ENCODE data around the gene CRYZL1.

The CRYZL1 gene

DNA sequence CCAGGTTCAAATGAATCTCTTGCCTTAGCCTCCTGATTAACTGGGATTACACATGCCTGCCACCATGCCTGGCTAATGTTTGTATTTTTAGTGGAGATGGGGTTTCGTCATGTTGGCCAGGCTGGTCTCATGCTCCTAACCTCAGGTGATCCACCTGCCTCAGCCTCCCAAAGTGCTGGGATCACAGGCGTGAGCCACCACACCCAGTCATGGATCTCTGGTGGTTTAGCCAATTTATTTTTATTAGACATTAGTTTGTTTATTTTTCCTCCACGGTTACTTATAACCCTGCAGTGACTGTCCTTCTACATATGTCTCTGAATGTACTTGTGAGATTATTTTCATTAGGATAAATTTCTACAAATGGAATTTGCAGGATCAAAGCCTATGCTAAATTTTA, 6.0 kb upstream of the CRYZL1 start:
- TF ChIP-seq, protein P1, sequence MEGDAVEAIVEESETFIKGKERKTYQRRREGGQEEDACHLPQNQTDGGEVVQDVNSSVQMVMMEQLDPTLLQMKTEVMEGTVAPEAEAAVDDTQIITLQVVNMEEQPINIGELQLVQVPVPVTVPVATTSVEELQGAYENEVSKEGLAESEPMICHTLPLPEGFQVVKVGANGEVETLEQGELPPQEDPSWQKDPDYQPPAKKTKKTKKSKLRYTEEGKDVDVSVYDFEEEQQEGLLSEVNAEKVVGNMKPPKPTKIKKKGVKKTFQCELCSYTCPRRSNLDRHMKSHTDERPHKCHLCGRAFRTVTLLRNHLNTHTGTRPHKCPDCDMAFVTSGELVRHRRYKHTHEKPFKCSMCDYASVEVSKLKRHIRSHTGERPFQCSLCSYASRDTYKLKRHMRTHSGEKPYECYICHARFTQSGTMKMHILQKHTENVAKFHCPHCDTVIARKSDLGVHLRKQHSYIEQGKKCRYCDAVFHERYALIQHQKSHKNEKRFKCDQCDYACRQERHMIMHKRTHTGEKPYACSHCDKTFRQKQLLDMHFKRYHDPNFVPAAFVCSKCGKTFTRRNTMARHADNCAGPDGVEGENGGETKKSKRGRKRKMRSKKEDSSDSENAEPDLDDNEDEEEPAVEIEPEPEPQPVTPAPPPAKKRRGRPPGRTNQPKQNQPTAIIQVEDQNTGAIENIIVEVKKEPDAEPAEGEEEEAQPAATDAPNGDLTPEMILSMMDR (IDR thresholded peaks at IDR 0.05; ENCODE audit: insufficient read depth, low read depth, low read length, missing control alignments) = no peak
- no peak for DNase-seq (ENCODE audit: low read depth)
- no peak overlapping the region for H3K4me3 ChIP-seq (ENCODE audit: low read length)

DNA sequence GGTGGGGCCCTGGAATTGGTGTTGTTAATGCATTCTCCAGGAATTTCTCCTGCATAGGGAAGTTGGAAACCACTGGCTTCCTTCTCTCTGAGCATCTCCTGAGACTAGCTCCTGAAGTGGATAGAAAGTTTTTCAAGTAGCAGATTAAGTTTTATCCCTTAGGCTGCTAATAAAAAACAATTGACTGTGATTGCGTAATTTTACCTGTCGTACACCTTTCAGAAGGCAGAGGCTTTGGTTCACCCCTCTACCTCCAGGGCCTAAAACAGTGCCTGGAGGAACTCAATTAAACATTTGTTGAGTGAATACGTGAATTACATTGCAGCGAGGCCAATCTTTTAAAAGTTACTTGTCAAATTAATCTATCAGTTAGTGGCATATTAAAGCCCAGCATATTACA, 4.2 kb upstream of the CRYZL1 start:
- H3K4me3 ChIP-seq (ENCODE audit: low read length) = no peak overlapping the region
- TF ChIP-seq, protein P1 (IDR thresholded peaks at IDR 0.05; ENCODE audit: insufficient read depth, low read depth, low read length, missing control alignments) = no peak
- peak; percentile 19 for DNase-seq (ENCODE audit: low read depth)

DNA sequence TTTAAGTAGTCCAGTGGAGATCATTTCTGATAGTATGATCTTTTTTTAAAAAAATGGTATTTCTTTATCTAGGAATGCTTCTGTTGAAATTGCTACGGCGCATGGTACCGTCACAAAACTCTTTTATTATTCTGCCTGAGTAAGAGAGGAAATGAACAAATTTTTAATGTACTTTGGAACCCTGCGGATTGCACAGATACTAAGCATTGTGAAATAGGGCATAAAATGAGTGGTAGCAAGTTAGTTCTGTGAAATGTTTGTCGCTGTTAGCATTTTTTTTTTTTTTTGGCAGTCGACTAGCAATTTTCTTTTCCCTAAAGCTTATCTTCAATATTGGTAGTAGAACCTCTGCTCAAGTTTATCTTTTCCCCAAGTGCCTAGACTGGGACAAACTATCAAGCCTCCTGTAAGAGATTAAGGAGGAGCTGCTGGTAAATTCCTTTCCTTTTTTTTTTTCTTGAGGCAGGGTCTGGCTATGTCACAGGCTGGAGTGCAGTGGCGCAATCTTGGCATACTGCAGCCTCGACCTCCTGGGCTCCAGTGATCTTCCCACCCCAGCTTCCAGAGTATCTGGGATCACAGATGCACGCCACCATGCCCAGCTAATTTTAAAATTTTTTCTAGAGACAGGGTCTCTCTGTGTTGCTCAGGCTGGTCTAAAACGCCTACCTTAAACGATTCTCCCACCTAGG, 3.0 kb upstream of the CRYZL1 start:
- peak; percentile 25 for DNase-seq (ENCODE audit: low read depth)
- H3K4me3 ChIP-seq (ENCODE audit: low read length) = no peak overlapping the region
- TF ChIP-seq, protein P1 (IDR thresholded peaks at IDR 0.05; ENCODE audit: insufficient read depth, low read depth, low read length, missing control alignments) = no peak

DNA sequence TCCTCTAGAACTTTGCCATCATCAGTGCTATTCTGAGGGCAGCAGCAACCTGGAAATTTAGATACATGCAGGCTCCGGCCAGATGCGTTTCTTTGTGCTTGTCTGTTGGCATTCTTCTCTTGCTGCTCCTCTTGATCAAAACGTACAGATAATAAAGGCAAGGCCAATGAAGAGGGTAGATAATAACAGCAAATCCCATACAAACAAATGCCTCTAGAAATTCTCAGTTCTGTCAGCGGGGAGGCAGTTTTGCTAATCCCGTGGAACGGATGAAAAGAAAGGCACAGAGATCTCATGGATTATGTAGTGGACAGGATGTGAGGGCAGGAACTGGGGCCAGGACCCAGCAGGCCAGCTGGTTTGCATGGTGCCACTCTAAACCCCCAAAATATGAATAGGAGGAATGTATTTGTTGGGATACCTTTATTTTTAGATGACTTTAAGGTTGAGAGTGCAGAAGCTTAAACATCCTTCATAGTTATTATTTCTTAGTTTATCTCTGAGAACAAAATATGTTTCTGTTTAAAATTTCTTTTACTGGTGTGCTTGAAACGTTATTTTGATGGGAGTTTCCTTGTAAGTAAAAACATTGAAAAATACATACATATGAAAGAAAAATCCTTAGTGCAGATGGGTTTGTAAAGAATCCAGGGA, 2.2 kb upstream of the CRYZL1 start:
- TF ChIP-seq, protein P1 (IDR thresholded peaks at IDR 0.05; ENCODE audit: insufficient read depth, low read depth, low read length, missing control alignments) = no peak
- no peak for DNase-seq (ENCODE audit: low read depth)
- H3K4me3 ChIP-seq (ENCODE audit: low read length) = peak overlapping the region; percentile 97

DNA sequence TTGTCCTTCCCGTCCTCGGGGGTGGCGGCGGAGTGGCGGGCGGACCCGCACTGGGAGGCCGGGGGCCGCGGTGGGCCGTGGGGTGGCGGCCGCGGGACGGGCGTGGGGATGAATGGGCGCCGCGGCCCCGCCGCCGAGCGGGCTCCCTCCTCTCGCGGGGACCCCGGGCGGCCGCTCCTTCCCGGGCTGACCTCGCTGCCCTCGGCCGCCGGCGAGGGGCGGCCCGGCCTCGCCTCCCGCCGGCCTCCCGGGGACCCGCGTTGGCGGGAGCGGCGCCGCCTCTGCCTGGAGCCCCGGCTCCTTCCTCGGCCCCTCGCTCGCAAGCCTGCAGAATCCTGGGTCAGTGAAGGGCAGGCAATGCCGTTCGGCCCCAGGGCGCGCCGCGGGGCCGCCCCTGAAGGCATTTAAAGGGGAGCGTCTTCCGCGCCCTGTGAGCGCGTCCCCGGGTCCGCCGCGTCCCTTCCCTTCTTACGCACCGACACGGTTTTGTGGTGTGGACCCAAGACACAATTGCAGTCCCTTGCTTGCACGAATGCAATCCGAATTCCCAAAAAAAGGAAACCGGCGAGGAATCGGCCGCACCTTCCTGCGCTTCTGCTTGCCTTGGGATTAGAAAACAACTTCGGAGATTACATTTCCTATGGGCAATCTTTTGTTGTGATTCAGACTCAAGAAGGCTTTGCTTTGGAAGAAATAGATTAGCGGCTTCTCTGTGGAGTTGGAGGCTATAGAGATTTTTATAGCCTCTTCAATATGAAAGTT, 1.5 kb upstream of the CRYZL1 start:
- DNase-seq (ENCODE audit: low read depth) = peak; percentile 29
- TF ChIP-seq, protein P1 (IDR thresholded peaks at IDR 0.05; ENCODE audit: insufficient read depth, low read depth, low read length, missing control alignments) = no peak
- H3K4me3 ChIP-seq (ENCODE audit: low read length) = peak overlapping the region; percentile 97

DNA sequence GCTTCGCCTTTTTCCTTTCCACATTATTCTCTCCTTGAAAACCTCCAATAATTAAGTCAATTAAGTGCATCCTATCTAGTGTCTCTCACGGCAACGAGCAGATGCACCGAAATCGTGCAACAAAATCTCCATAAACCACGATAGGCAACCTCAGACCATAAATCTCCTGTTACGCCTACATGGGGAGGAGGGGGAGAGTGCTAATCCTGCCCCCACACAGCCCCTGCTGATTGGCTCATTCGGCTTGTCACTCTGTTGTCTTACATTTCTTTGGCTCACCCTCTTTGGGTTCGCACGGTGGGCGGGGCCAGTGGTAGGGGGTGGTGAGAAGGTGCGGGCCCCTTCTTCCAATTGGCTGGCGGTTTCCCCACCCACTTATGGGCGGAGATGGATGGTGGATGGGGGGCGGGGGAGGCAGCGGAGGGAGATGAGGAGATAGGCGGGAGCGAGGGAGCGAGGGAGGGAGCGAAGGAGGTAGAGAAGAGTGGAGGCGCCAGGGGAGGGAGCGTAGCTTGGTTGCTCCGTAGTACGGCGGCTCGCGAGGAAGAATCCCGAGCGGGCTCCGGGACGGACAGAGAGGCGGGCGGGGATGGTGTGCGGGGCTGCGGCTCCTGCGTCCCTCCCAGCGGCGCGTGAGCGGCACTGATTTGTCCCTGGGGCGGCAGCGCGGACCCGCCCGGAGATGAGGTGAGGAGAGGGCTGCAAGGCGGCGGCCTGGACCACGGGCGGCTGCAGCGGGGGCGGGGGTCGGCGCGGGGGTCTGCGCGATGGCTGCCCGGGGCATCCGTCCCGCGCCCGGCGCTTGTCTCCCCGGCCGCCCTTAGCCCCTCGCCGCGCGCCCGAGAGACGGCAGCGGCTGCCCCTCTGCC, 720 bp upstream of the CRYZL1 start, which contains the start of gene ITSN1:
ITSN1 (plus strand) TSS at position 475 of the 869 bp plus-strand sequence. CDS start 76,328 bp downstream, outside the sequence.
- TF ChIP-seq, protein P1 (IDR thresholded peaks at IDR 0.05; ENCODE audit: insufficient read depth, low read depth, low read length, missing control alignments) = no peak
- peak within 1 kb of the TSS; percentile 97 for H3K4me3 ChIP-seq (ENCODE audit: low read length)
- peak; percentile 100 for DNase-seq (ENCODE audit: low read depth)

All from epithelial cell of esophagus (primary cell).